ENCODE data around the gene HELLS.
"Not testable (repeated sequence)": the region's sequence is repeated elsewhere in the genome, so short reads cannot be mapped to it uniquely, and the experiment has no call there.

HELLS gene

DNA sequence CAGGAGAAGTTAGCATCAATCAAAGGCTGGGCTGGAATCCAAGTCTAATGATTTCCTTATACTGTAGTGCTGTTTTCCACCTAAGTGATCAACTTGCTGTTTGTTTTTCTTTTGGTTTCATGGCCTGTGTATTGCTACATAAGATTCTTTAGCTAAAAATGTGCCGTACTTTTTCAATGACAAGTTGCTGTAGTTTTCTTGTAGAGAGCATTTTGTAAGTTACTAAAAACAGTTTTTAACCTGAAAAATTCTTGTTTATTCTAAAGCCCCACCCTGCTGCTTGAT, 1.3 kb downstream of the HELLS start:
- no peaks in the 10 kb centered on the region for H3K36me3 ChIP-seq (ENCODE audit: control insufficient read depth, insufficient read depth, low read length)

DNA sequence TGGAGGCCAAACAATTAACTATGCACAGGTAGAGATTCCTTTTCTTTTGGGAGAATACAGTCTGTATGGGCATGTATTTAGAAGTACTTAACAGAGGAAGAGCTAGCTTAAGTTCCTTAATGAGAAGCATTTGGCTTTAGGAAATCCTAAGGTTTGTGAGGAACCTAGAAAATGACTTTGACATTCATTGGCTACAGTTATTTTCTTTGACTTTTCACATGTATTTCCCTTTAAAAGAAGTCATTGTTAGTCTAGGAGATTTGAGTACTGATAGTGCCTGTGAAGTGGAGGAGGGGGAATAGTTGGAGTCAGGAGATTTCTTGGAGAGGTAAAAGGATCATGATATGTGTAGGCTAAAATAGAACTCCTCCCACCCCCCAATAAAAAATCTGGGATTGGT, 3.6 kb downstream of the HELLS start:
- Histone ChIP-seq H3K79me1 (ENCODE audit: low read length) (no peaks in the 10 kb centered on the region), H3K56ac (ENCODE audit: low read length) (no peak overlapping the region), H4K5ac (ENCODE audit: low read length) (no peak overlapping the region), H3K9ac (ENCODE audit: low read length) (no peak overlapping the region), H3K4me3 (ENCODE audit: low read length) (no peak overlapping the region), H3K18ac (ENCODE audit: low read length) (no peak overlapping the region), H3K23ac (ENCODE audit: low read length) (no peak overlapping the region), H2AK5ac (ENCODE audit: low read length) (no peak overlapping the region), H3K4me1 (ENCODE audit: control insufficient read depth, low read depth, low read length) (no peaks in the 10 kb centered on the region), H3K36me3 (ENCODE audit: control insufficient read depth, insufficient read depth, low read length) (no peaks in the 10 kb centered on the region), H2BK120ac (ENCODE audit: low read depth, low read length) (no peak overlapping the region), H3K79me2 (ENCODE audit: control insufficient read depth, insufficient read depth, low read length) (peaks cover 46% of the 10 kb centered on the region), H2BK5ac (ENCODE audit: low read length) (no peak overlapping the region), H3K4me2 (ENCODE audit: low read length) (no peak overlapping the region), H3K4ac (ENCODE audit: low read depth, low read length) (no peak overlapping the region), H3K27ac (ENCODE audit: low read depth, low read length) (no peak overlapping the region), H3K27me3 (ENCODE audit: insufficient read depth, low read length, poor library complexity) (no peaks in the 10 kb centered on the region), H2BK15ac (replicated peaks; ENCODE audit: low read depth) (no peak overlapping the region), H4K8ac (ENCODE audit: low read depth, low read length) (no peak overlapping the region)
- DNase-seq = peak; percentile 47

More for the DNA sequence above, 1.3 kb downstream of the HELLS start:
- Histone ChIP-seq H2BK5ac (ENCODE audit: low read length) (no peak overlapping the region), H2BK15ac (replicated peaks; ENCODE audit: low read depth) (no peak overlapping the region), H3K9ac (ENCODE audit: low read length) (peak overlapping the region; percentile 90), H2BK120ac (ENCODE audit: low read depth, low read length) (no peak overlapping the region), H3K27ac (ENCODE audit: low read depth, low read length) (no peak overlapping the region), H3K56ac (ENCODE audit: low read length) (peak overlapping the region; percentile 98), H3K79me1 (ENCODE audit: low read length) (no peaks in the 10 kb centered on the region), H3K4ac (ENCODE audit: low read depth, low read length) (no peak overlapping the region), H3K27me3 (ENCODE audit: insufficient read depth, low read length, poor library complexity) (no peaks in the 10 kb centered on the region), H3K18ac (ENCODE audit: low read length) (no peak overlapping the region), H3K79me2 (ENCODE audit: control insufficient read depth, insufficient read depth, low read length) (peaks cover 41% of the 10 kb centered on the region), H3K23ac (ENCODE audit: low read length) (no peak overlapping the region), H3K4me2 (ENCODE audit: low read length) (peak overlapping the region; percentile 66), H3K4me1 (ENCODE audit: control insufficient read depth, low read depth, low read length) (no peaks in the 10 kb centered on the region), H4K5ac (ENCODE audit: low read length) (no peak overlapping the region), H2AK5ac (ENCODE audit: low read length) (no peak overlapping the region), H4K8ac (ENCODE audit: low read depth, low read length) (no peak overlapping the region), H3K4me3 (ENCODE audit: low read length) (peak overlapping the region; percentile 80)
- WGBS (ENCODE audit: extremely low coverage, insufficient coverage, low lambda C conversion rate) = no CpG with 5 or more reads among the region's 1 CpG
- no peak for DNase-seq

- no CpG with 5 or more reads among the region's 13 CpGs for WGBS (ENCODE audit: extremely low coverage, insufficient coverage, low lambda C conversion rate)
- H3K36me3 ChIP-seq (ENCODE audit: control insufficient read depth, insufficient read depth, low read length); H3K23ac ChIP-seq (ENCODE audit: low read length); H2BK5ac ChIP-seq (ENCODE audit: low read length); H2BK120ac ChIP-seq (ENCODE audit: low read depth, low read length); H2AK5ac ChIP-seq (ENCODE audit: low read length); H3K4me2 ChIP-seq (ENCODE audit: low read length); H3K27ac ChIP-seq (ENCODE audit: low read depth, low read length); H3K4ac ChIP-seq (ENCODE audit: low read depth, low read length); H4K8ac ChIP-seq (ENCODE audit: low read depth, low read length); H4K5ac ChIP-seq (ENCODE audit: low read length); H3K4me1 ChIP-seq (ENCODE audit: control insufficient read depth, low read depth, low read length); H3K56ac ChIP-seq (ENCODE audit: low read length); H3K79me2 ChIP-seq (ENCODE audit: control insufficient read depth, insufficient read depth, low read length); H3K4me3 ChIP-seq (ENCODE audit: low read length); H3K18ac ChIP-seq (ENCODE audit: low read length); H3K79me1 ChIP-seq (ENCODE audit: low read length); H2BK15ac ChIP-seq (replicated peaks; ENCODE audit: low read depth); H3K27me3 ChIP-seq (ENCODE audit: insufficient read depth, low read length, poor library complexity); H3K9ac ChIP-seq (ENCODE audit: low read length): not testable (repeated sequence)
- DNase-seq = peak; percentile 23
Measured at GRCh38 chr10:94567714-94568307, 22.2 kb downstream of the HELLS start.

DNA sequence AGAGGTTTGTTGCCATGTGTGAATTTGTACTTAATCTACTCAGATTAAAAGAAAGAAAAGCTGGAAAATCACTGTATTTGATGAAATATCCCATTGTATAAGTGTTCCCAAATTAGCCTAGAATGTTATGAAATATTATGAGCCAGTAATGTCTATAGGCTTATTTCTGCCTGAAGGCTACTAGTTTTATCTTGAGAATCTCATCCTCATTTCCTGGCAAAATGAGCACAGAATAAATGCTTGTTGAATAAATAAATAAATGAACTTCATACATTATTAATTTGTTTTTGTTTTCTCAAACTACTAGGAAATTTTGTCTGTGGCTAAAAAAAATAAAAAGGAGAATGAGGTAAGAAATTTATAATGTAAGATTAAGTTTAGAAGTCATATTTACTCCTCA, 25.5 kb downstream of the HELLS start:
- Histone ChIP-seq H3K4me2 (ENCODE audit: low read length) (no peak overlapping the region), H3K4ac (ENCODE audit: low read depth, low read length) (no peak overlapping the region), H2BK15ac (replicated peaks; ENCODE audit: low read depth) (no peak overlapping the region), H3K27ac (ENCODE audit: low read depth, low read length) (no peak overlapping the region), H3K79me2 (ENCODE audit: control insufficient read depth, insufficient read depth, low read length) (no peaks in the 10 kb centered on the region), H3K27me3 (ENCODE audit: insufficient read depth, low read length, poor library complexity) (no peaks in the 10 kb centered on the region), H3K9ac (ENCODE audit: low read length) (no peak overlapping the region), H2BK120ac (ENCODE audit: low read depth, low read length) (no peak overlapping the region), H3K4me1 (ENCODE audit: control insufficient read depth, low read depth, low read length) (no peaks in the 10 kb centered on the region), H3K36me3 (ENCODE audit: control insufficient read depth, insufficient read depth, low read length) (peaks cover 3% of the 10 kb centered on the region), H4K8ac (ENCODE audit: low read depth, low read length) (no peak overlapping the region), H3K79me1 (ENCODE audit: low read length) (peaks cover 3% of the 10 kb centered on the region), H4K5ac (ENCODE audit: low read length) (no peak overlapping the region), H3K56ac (ENCODE audit: low read length) (no peak overlapping the region), H2AK5ac (ENCODE audit: low read length) (no peak overlapping the region), H2BK5ac (ENCODE audit: low read length) (no peak overlapping the region), H3K23ac (ENCODE audit: low read length) (no peak overlapping the region), H3K18ac (ENCODE audit: low read length) (no peak overlapping the region), H3K4me3 (ENCODE audit: low read length) (no peak overlapping the region)
- DNase-seq = no peak

GRCh38 chr10:94571528-94571927, 25.9 kb downstream of the HELLS start:
- Histone ChIP-seq H4K8ac (ENCODE audit: low read depth, low read length) (no peak overlapping the region), H4K5ac (ENCODE audit: low read length) (no peak overlapping the region), H3K56ac (ENCODE audit: low read length) (no peak overlapping the region), H2BK15ac (replicated peaks; ENCODE audit: low read depth) (no peak overlapping the region), H2AK5ac (ENCODE audit: low read length) (no peak overlapping the region), H2BK120ac (ENCODE audit: low read depth, low read length) (no peak overlapping the region), H2BK5ac (ENCODE audit: low read length) (no peak overlapping the region), H3K27me3 (ENCODE audit: insufficient read depth, low read length, poor library complexity) (no peaks in the 10 kb centered on the region), H3K23ac (ENCODE audit: low read length) (no peak overlapping the region), H3K4me1 (ENCODE audit: control insufficient read depth, low read depth, low read length) (no peaks in the 10 kb centered on the region), H3K27ac (ENCODE audit: low read depth, low read length) (no peak overlapping the region), H3K79me2 (ENCODE audit: control insufficient read depth, insufficient read depth, low read length) (no peaks in the 10 kb centered on the region), H3K9ac (ENCODE audit: low read length) (no peak overlapping the region), H3K4ac (ENCODE audit: low read depth, low read length) (no peak overlapping the region), H3K79me1 (ENCODE audit: low read length) (peaks cover 3% of the 10 kb centered on the region), H3K36me3 (ENCODE audit: control insufficient read depth, insufficient read depth, low read length) (peaks cover 4% of the 10 kb centered on the region), H3K4me3 (ENCODE audit: low read length) (no peak overlapping the region), H3K18ac (ENCODE audit: low read length) (no peak overlapping the region), H3K4me2 (ENCODE audit: low read length) (no peak overlapping the region)
- no peak for DNase-seq
- WGBS (ENCODE audit: extremely low coverage, insufficient coverage, low lambda C conversion rate) = no CpG with 5 or more reads among the region's 3 CpGs

- Histone ChIP-seq H3K36me3 (ENCODE audit: control insufficient read depth, insufficient read depth, low read length) (peaks cover 2% of the 10 kb centered on the region), H2BK5ac (ENCODE audit: low read length) (no peak overlapping the region), H3K23ac (ENCODE audit: low read length) (no peak overlapping the region), H2BK15ac (replicated peaks; ENCODE audit: low read depth) (no peak overlapping the region), H2BK120ac (ENCODE audit: low read depth, low read length) (no peak overlapping the region), H2AK5ac (ENCODE audit: low read length) (no peak overlapping the region), H3K4me1 (ENCODE audit: control insufficient read depth, low read depth, low read length) (no peaks in the 10 kb centered on the region), H3K4me3 (ENCODE audit: low read length) (no peak overlapping the region), H3K4ac (ENCODE audit: low read depth, low read length) (no peak overlapping the region), H3K9ac (ENCODE audit: low read length) (no peak overlapping the region), H3K27me3 (ENCODE audit: insufficient read depth, low read length, poor library complexity) (no peaks in the 10 kb centered on the region), H3K56ac (ENCODE audit: low read length) (no peak overlapping the region), H3K18ac (ENCODE audit: low read length) (no peak overlapping the region), H4K5ac (ENCODE audit: low read length) (no peak overlapping the region), H3K4me2 (ENCODE audit: low read length) (no peak overlapping the region), H4K8ac (ENCODE audit: low read depth, low read length) (no peak overlapping the region), H3K27ac (ENCODE audit: low read depth, low read length) (no peak overlapping the region), H3K79me2 (ENCODE audit: control insufficient read depth, insufficient read depth, low read length) (no peaks in the 10 kb centered on the region), H3K79me1 (ENCODE audit: low read length) (no peaks in the 10 kb centered on the region)
- no peak for DNase-seq
- whole genome bisulfite sequencing (ENCODE audit: extremely low coverage, insufficient coverage, low lambda C conversion rate) = no CpG with 5 or more reads among the region's 4 CpGs
Measured at GRCh38 chr10:94578790-94579189, 33.2 kb downstream of the HELLS start.

Data from mesendoderm (in vitro differentiated cells).